ENCODE measurements around the gene GOLGA6L2. TPM values are rescaled to one million over a fixed set of nuclear protein-coding genes. Genes with fewer than 3 reads are reported as not detected.

The GOLGA6L2 gene
- polyA plus RNA-seq, 1 of the 3 experiments (the other 2 are of a cell fraction): not detected

- no peak overlapping the region for H2AFZ ChIP-seq (ENCODE audit: low read depth)
- no peak overlapping the region for H3K27ac ChIP-seq (ENCODE audit: low read depth in 2 of 2, low read length in 1 of 2)
- ChIA-PET POLR2A (no interaction called here), CTCF (no interaction called here)
- no peaks in the 10 kb centered on the region for H3K9me3 ChIP-seq
- TF ChIP-seq SMC3 (IDR thresholded peaks at IDR 0.05; ENCODE audit: low read depth, low read length) (no peak), NFIC (IDR thresholded peaks at IDR 0.05; ENCODE audit: borderline replicate concordance) (no peak), NRF1 (IDR thresholded peaks at IDR 0.05; ENCODE audit: low read depth, low read length) (no peak), MXI1 (IDR thresholded peaks at IDR 0.05; ENCODE audit: low read depth, low read length) (no peak), RAD21 (IDR thresholded peaks at IDR 0.05; ENCODE audit: low read length) (no peak), FOSL2 (IDR thresholded peaks at IDR 0.05; ENCODE audit: borderline replicate concordance, low read depth) (no peak), CTCF (IDR thresholded peaks at IDR 0.05) (no peak), RXRA (IDR thresholded peaks at IDR 0.05; ENCODE audit: borderline replicate concordance, low read depth) (no peak)
- no peaks in the 10 kb centered on the region for H3F3A ChIP-seq (replicated peaks; ENCODE audit: insufficient read depth)
- no peaks in the 10 kb centered on the region for H3K4me1 ChIP-seq (ENCODE audit: control insufficient read depth in 1 of 2, insufficient read depth in 2 of 2, low read depth in 1 of 2, low read length in 1 of 2)
- H4K20me1 ChIP-seq (ENCODE audit: insufficient read depth): no peaks in the 10 kb centered on the region
- H3K36me3 ChIP-seq (replicated peaks in 1 of 2; ENCODE audit: control insufficient read depth in 1 of 2, insufficient read depth in 2 of 2, low read length in 1 of 2): no peaks in the 10 kb centered on the region
- H3K79me2 ChIP-seq (ENCODE audit: insufficient read depth): no peaks in the 10 kb centered on the region
- H3K27me3 ChIP-seq (ENCODE audit: insufficient read depth): peaks cover 32% of the 10 kb centered on the region
- no peak overlapping the region for H3K4me2 ChIP-seq
- no peak overlapping the region for H3K4me3 ChIP-seq (ENCODE audit: low read depth in 2 of 2, low read length in 1 of 2)
- no peak overlapping the region for H3K9ac ChIP-seq
- 40% methylated on average over 5 of the region's 9 CpGs for WGBS (ENCODE audit: low lambda C conversion rate)
- DNase-seq: no peak
- H3K9me2 ChIP-seq: no peaks in the 10 kb centered on the region
Measured at GRCh38 chr15:23437146-23437545, 9.9 kb downstream of the GOLGA6L2 start.

- Histone ChIP-seq H3K36me3 (replicated peaks in 1 of 2; ENCODE audit: control insufficient read depth in 1 of 2, insufficient read depth in 2 of 2, low read length in 1 of 2) (no peaks in the 10 kb centered on the region), H3K9ac (no peak overlapping the region), H3K27ac (ENCODE audit: low read depth in 2 of 2, low read length in 1 of 2) (no peak overlapping the region), H3K9me3 (no peaks in the 10 kb centered on the region), H2AFZ (ENCODE audit: low read depth) (no peak overlapping the region), H3K4me3 (ENCODE audit: low read depth in 2 of 2, low read length in 1 of 2) (no peak overlapping the region), H3K4me1 (ENCODE audit: control insufficient read depth in 1 of 2, insufficient read depth in 2 of 2, low read depth in 1 of 2, low read length in 1 of 2) (no peaks in the 10 kb centered on the region), H4K20me1 (ENCODE audit: insufficient read depth) (no peaks in the 10 kb centered on the region), H3F3A (replicated peaks; ENCODE audit: insufficient read depth) (no peaks in the 10 kb centered on the region), H3K27me3 (ENCODE audit: insufficient read depth) (peaks cover 25% of the 10 kb centered on the region), H3K4me2 (no peak overlapping the region), H3K9me2 (no peaks in the 10 kb centered on the region), H3K79me2 (ENCODE audit: insufficient read depth) (no peaks in the 10 kb centered on the region)
- no peak for DNase-seq
- CTCF ChIA-PET: no interaction called here
- POLR2A ChIA-PET: no interaction called here
- WGBS (ENCODE audit: low lambda C conversion rate): 13% methylated on average over 12 of the region's 12 CpGs
- TF ChIP-seq GABPA (IDR thresholded peaks at IDR 0.05; ENCODE audit: low read depth) (no peak), CTCF (IDR thresholded peaks at IDR 0.05) (no peak), SMC3 (IDR thresholded peaks at IDR 0.05; ENCODE audit: low read depth, low read length) (no peak), GATA2 (CRISPR knock-in tag; IDR thresholded peaks at IDR 0.05) (no peak), EZH2phosphoT487 (IDR thresholded peaks at IDR 0.05; ENCODE audit: borderline replicate concordance, low read depth) (no peak), FOXM1 (IDR thresholded peaks at IDR 0.05; ENCODE audit: low read depth) (no peak), ELF1 (IDR thresholded peaks at IDR 0.05) (no peak), RFX5 (IDR thresholded peaks at IDR 0.05; ENCODE audit: low read length) (no peak), FOSL2 (IDR thresholded peaks at IDR 0.05; ENCODE audit: borderline replicate concordance, low read depth) (no peak), NRF1 (IDR thresholded peaks at IDR 0.05; ENCODE audit: low read depth, low read length) (no peak), CHD2 (IDR thresholded peaks at IDR 0.05; ENCODE audit: low read length, partially characterized antibody) (no peak), MXI1 (IDR thresholded peaks at IDR 0.05; ENCODE audit: low read depth, low read length) (no peak), REST (IDR thresholded peaks at IDR 0.05; ENCODE audit: low read depth, low read length) (no peak), YY1 (IDR thresholded peaks at IDR 0.05; ENCODE audit: low read depth) (no peak)
Measured at GRCh38 chr15:23436421-23436820, 10.6 kb downstream of the GOLGA6L2 start.
